GM12865 (cell line): Measurements from ENCODE around the gene SVEP1.

ENCODE experiments used
- DNase-seq: peaks from one replicate; pipeline ENCODE4 v3.0.0; 2010; ENCODE audit warnings: low read depth
- H3K4me3 ChIP-seq: 2 replicates; pipeline ENCODE4 v1.5.1; 2011; ENCODE audit warnings: mild to moderate bottlenecking, low read depth, low read length, control low read depth
- CTCF ChIP-seq: IDR thresholded peaks from 2 replicates; pipeline ENCODE4 v1.5.1; 2011; ENCODE audit warnings: low read length, control low read depth, low read depth, inconsistent platforms; ENCODE audit not compliant: insufficient read depth; ENCODE audit errors: missing control alignments

Gene SVEP1

GRCh38 chr9:110455860-110456259, 123.7 kb downstream of the SVEP1 start:
- no peak for TF ChIP-seq CTCF
- DNase-seq: no peak
- no peak overlapping the region for H3K4me3 ChIP-seq

DNA sequence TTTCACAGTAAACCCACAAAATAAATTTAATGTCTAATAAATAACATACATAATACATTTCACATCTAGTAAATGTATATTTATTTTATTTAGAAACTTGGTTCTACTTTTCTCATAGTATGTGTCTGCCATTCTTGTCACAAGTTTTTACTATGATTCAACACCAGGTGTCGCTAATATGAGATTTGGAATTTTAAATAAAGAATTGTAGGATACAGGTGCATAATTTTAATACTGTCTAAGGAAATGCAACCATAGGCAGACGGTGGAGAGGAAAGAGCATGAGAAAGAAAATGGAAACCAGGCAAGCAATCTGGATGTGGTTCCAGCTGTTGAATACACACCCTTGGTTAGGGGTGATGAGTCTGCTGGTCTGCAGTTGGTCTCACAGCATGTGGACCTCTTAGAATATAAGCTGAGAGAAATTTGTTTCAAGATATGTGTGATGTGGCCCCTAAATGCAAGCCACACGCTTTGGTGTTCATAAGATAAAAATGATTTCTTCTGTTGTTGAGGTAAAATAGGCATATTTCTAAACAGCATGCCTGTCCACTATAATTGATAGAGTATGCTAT, 127.2 kb downstream of the SVEP1 start:
- peak; percentile 6 for DNase-seq
- peak; percentile 13 for TF ChIP-seq CTCF
- no peak overlapping the region for H3K4me3 ChIP-seq

- DNase-seq: no peak
Observed at GRCh38 chr9:110451726-110452125, 127.8 kb downstream of the SVEP1 start.

DNA sequence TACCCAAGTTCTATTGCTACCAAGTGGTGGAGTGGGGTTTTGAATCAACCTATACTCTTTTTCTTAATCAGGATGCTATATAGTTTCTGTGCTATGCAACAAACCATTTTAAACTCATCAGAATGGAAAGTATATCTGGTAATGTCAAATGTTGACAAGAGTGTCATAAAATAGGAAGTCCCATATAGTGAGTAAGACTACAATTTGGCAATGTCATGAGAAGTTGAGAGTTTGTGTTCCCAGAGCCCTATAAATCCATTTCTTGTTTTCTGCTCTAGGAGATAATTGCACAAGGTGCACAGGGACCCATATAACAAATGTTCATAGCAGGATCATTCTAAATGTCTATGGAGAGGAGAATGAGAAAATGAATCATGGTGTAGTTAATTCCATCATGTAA, 132.1 kb downstream of the SVEP1 start:
- TF ChIP-seq CTCF: no peak
- H3K4me3 ChIP-seq: no peak overlapping the region
- no peak for DNase-seq

More at GRCh38 chr9:110451726-110452125, 127.8 kb downstream of the SVEP1 start:
- no peak overlapping the region for H3K4me3 ChIP-seq
- no peak for TF ChIP-seq CTCF

DNA sequence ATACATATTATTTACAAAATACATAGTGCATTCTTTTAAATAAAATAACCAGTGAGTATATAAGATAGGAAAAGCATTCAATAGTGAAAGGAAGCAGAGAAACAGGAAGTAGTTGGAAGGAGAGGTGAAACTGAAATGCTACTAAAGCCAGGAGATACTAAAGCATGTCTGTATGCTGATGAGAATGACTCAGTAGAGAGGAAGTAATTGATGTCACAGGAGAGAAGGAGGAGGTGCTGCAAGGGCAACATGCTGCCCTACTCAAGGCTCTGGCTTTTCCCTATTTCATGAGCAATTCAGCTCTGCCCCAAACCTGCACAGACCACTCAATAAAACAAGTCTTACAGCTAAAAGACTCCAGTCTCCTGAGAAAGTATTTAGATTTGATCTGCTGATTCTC, 133.4 kb downstream of the SVEP1 start:
- no peak for DNase-seq
- no peak overlapping the region for H3K4me3 ChIP-seq
- TF ChIP-seq CTCF: no peak

DNA sequence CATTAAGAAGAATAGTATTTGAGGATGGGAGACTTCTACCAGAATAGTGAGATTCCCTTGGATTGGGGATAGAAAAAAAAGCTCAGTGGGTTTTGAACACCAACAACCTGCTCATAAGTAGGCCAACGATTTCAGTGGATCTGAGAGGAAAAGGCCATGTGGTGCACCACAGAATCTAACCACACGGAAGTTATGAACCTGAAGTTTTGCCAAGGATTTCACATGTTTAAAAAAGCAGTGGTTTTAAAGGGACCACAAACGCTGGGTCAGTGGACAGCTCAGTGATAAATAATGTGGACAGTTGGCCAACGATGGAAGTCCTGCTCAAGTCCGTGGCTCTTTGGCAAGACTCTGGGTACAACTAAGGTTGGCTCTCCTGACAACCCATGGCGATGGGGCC, 134.6 kb downstream of the SVEP1 start:
- DNase-seq: no peak
- no peak for TF ChIP-seq CTCF
- H3K4me3 ChIP-seq: no peak overlapping the region

DNA sequence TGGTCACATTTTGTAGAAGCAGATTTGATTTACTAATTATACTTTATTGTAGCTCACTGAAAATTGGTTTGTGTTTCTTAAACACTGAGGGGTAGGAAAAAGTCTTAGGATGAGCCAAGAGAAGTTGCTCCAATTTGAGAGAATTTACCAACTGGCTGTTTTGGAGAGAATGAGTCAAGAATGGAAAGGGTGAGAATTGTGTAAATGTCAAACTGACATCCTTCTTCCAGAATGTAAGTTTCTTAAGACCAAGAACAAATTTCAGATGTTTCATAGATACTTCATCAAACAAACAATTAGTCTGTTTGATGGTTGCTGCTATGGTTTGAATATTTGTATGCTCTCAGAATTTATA, 135.7 kb downstream of the SVEP1 start:
- TF ChIP-seq CTCF: no peak
- H3K4me3 ChIP-seq: no peak overlapping the region
- no peak for DNase-seq
